Measurements from ENCODE around the gene SIAH1.

The SIAH1 gene

DNA sequence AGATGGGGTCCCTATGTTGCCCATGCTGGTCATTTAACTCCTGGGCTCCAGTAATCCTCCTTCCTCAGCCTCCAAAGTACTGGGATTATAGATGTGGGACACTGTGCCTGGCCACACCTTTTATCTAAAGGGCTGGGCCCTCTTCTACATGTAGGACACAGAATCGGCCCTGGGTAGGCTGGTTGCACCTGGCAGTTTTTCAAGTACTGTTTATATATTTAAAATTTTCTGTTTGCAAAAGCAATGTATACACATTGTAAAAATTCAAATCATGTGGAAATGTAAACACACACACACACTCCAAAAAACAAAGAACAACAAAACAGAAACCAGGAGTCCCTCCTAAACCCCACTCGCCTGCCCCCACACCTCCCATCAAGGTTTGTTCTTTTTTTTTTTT is 28.1 kb upstream of the SIAH1 start:
- H3K4me3 ChIP-seq (ENCODE audit: low read length in 2 of 2), result no peak overlapping the region
- no peak overlapping the region for H2BK5ac ChIP-seq (ENCODE audit: low read length)
- H3K9me3 ChIP-seq (replicated peaks in 1 of 2; ENCODE audit: control insufficient read depth in 2 of 2, insufficient read depth in 1 of 2, low read depth in 1 of 2, low read length in 2 of 2), result peaks cover 0 to 5% of the 10 kb centered on the region in 2 donors
- no peak overlapping the region for H3K23ac ChIP-seq (ENCODE audit: low read depth, low read length, poor library complexity)
- no peak overlapping the region for H3K27ac ChIP-seq (replicated peaks; ENCODE audit: low read length)
- H3K9ac ChIP-seq (ENCODE audit: low read depth, low read length, poor library complexity), result no peak overlapping the region
- no peak overlapping the region for H2AK5ac ChIP-seq (ENCODE audit: low read depth, low read length)
- H3K18ac ChIP-seq (ENCODE audit: low read length), result no peak overlapping the region
- H2BK12ac ChIP-seq (ENCODE audit: low read length), result no peak overlapping the region
- no peak overlapping the region for H2BK15ac ChIP-seq (ENCODE audit: low read length)
- no peak for DNase-seq (ENCODE audit: low spot score)
- WGBS, 2 donors (ENCODE audit: extremely low coverage in 2 of 2, insufficient read length in 2 of 2, insufficient replicate concordance in 1 of 2), result no CpG with 5 or more reads among the region's 2 CpGs
- no peaks in the 10 kb centered on the region for H3K4me1 ChIP-seq (ENCODE audit: control insufficient read depth in 2 of 2, insufficient read depth in 1 of 2, low read depth in 1 of 2, low read length in 2 of 2)
- no peak overlapping the region for H3K14ac ChIP-seq (ENCODE audit: low read length)
- no peak overlapping the region for H2BK120ac ChIP-seq (ENCODE audit: low read depth, low read length)
- H3K4me2 ChIP-seq (ENCODE audit: insufficient read depth, low read length, poor library complexity, severe bottlenecking), result no peak overlapping the region
- no peak overlapping the region for H4K8ac ChIP-seq (ENCODE audit: low read depth, low read length)
- no peaks in the 10 kb centered on the region for H3K36me3 ChIP-seq (replicated peaks in 1 of 2; ENCODE audit: control insufficient read depth in 2 of 2, insufficient read depth in 2 of 2, low read length in 2 of 2)
- no peak overlapping the region for H4K91ac ChIP-seq (ENCODE audit: low read depth, low read length, poor library complexity)
- H3K27me3 ChIP-seq (ENCODE audit: control insufficient read depth in 3 of 3, insufficient read depth in 3 of 3, low read depth in 1 of 3, low read length in 3 of 3), result peaks cover 0 to 4% (median 0%) of the 10 kb centered on the region in 3 experiments
- no peak overlapping the region for H3K4ac ChIP-seq (ENCODE audit: low read length)
- no peak overlapping the region for H2AFZ ChIP-seq (ENCODE audit: low read length)
- H3K79me1 ChIP-seq (ENCODE audit: low read depth, low read length), result no peaks in the 10 kb centered on the region

GRCh38 chr16:48409839-48410632 is 24.8 kb upstream of the SIAH1 start:
- no peak overlapping the region for H2AK5ac ChIP-seq (ENCODE audit: low read depth, low read length)
- no peak overlapping the region for H3K4me2 ChIP-seq (ENCODE audit: insufficient read depth, low read length, poor library complexity, severe bottlenecking)
- no peak overlapping the region for H3K9ac ChIP-seq (ENCODE audit: low read depth, low read length, poor library complexity)
- no peak overlapping the region for H3K4me3 ChIP-seq (ENCODE audit: low read length in 2 of 2)
- no peaks in the 10 kb centered on the region for H3K36me3 ChIP-seq (replicated peaks in 1 of 2; ENCODE audit: control insufficient read depth in 2 of 2, insufficient read depth in 2 of 2, low read length in 2 of 2)
- H2BK15ac ChIP-seq (ENCODE audit: low read length), result no peak overlapping the region
- H2BK120ac ChIP-seq (ENCODE audit: low read depth, low read length), result no peak overlapping the region
- H2BK12ac ChIP-seq (ENCODE audit: low read length), result no peak overlapping the region
- no CpG with 5 or more reads among the region's 12 CpGs for WGBS, 2 donors (ENCODE audit: extremely low coverage in 2 of 2, insufficient read length in 2 of 2, insufficient replicate concordance in 1 of 2)
- DNase-seq (ENCODE audit: low spot score), result no peak
- no peak overlapping the region for H2BK5ac ChIP-seq (ENCODE audit: low read length)
- no peak overlapping the region for H3K14ac ChIP-seq (ENCODE audit: low read length)
- H3K23ac ChIP-seq (ENCODE audit: low read depth, low read length, poor library complexity), result no peak overlapping the region
- no peak overlapping the region for H4K8ac ChIP-seq (ENCODE audit: low read depth, low read length)
- H3K79me1 ChIP-seq (ENCODE audit: low read depth, low read length), result no peaks in the 10 kb centered on the region
- peaks cover 0 to 4% (median 0%) of the 10 kb centered on the region in 3 experiments for H3K27me3 ChIP-seq (ENCODE audit: control insufficient read depth in 3 of 3, insufficient read depth in 3 of 3, low read depth in 1 of 3, low read length in 3 of 3)
- no peak overlapping the region for H4K91ac ChIP-seq (ENCODE audit: low read depth, low read length, poor library complexity)
- H3K4ac ChIP-seq (ENCODE audit: low read length), result no peak overlapping the region
- H3K9me3 ChIP-seq (replicated peaks in 1 of 2; ENCODE audit: control insufficient read depth in 2 of 2, insufficient read depth in 1 of 2, low read depth in 1 of 2, low read length in 2 of 2), result no peaks in the 10 kb centered on the region
- no peak overlapping the region for H3K18ac ChIP-seq (ENCODE audit: low read length)
- H3K27ac ChIP-seq (replicated peaks; ENCODE audit: low read length), result no peak overlapping the region
- H2AFZ ChIP-seq (ENCODE audit: low read length), result no peak overlapping the region
- H3K4me1 ChIP-seq (ENCODE audit: control insufficient read depth in 2 of 2, insufficient read depth in 1 of 2, low read depth in 1 of 2, low read length in 2 of 2), result no peaks in the 10 kb centered on the region

GRCh38 chr16:48408688-48409087 is 23.5 kb upstream of the SIAH1 start:
- H3K4me3 ChIP-seq (ENCODE audit: low read length in 2 of 2), result no peak overlapping the region
- no peak overlapping the region for H3K14ac ChIP-seq (ENCODE audit: low read length)
- no peak overlapping the region for H2BK5ac ChIP-seq (ENCODE audit: low read length)
- H3K4me2 ChIP-seq (ENCODE audit: insufficient read depth, low read length, poor library complexity, severe bottlenecking), result no peak overlapping the region
- H3K9me3 ChIP-seq (replicated peaks in 1 of 2; ENCODE audit: control insufficient read depth in 2 of 2, insufficient read depth in 1 of 2, low read depth in 1 of 2, low read length in 2 of 2), result no peaks in the 10 kb centered on the region
- H3K9ac ChIP-seq (ENCODE audit: low read depth, low read length, poor library complexity), result no peak overlapping the region
- H4K91ac ChIP-seq (ENCODE audit: low read depth, low read length, poor library complexity), result no peak overlapping the region
- peaks cover 0 to 4% (median 0%) of the 10 kb centered on the region in 3 experiments for H3K27me3 ChIP-seq (ENCODE audit: control insufficient read depth in 3 of 3, insufficient read depth in 3 of 3, low read depth in 1 of 3, low read length in 3 of 3)
- no peaks in the 10 kb centered on the region for H3K4me1 ChIP-seq (ENCODE audit: control insufficient read depth in 2 of 2, insufficient read depth in 1 of 2, low read depth in 1 of 2, low read length in 2 of 2)
- no peak overlapping the region for H3K4ac ChIP-seq (ENCODE audit: low read length)
- H3K27ac ChIP-seq (replicated peaks; ENCODE audit: low read length), result no peak overlapping the region
- H4K8ac ChIP-seq (ENCODE audit: low read depth, low read length), result no peak overlapping the region
- H2BK15ac ChIP-seq (ENCODE audit: low read length), result no peak overlapping the region
- no peak overlapping the region for H3K18ac ChIP-seq (ENCODE audit: low read length)
- no peaks in the 10 kb centered on the region for H3K36me3 ChIP-seq (replicated peaks in 1 of 2; ENCODE audit: control insufficient read depth in 2 of 2, insufficient read depth in 2 of 2, low read length in 2 of 2)
- H2AK5ac ChIP-seq (ENCODE audit: low read depth, low read length), result no peak overlapping the region
- no peak overlapping the region for H3K23ac ChIP-seq (ENCODE audit: low read depth, low read length, poor library complexity)
- H2AFZ ChIP-seq (ENCODE audit: low read length), result no peak overlapping the region
- no peak for DNase-seq (ENCODE audit: low spot score)
- H3K79me1 ChIP-seq (ENCODE audit: low read depth, low read length), result no peaks in the 10 kb centered on the region
- WGBS, 2 donors (ENCODE audit: extremely low coverage in 2 of 2, insufficient read length in 2 of 2, insufficient replicate concordance in 1 of 2), result no CpG with 5 or more reads among the region's 7 CpGs
- H2BK120ac ChIP-seq (ENCODE audit: low read depth, low read length), result no peak overlapping the region
- no peak overlapping the region for H2BK12ac ChIP-seq (ENCODE audit: low read length)

DNA sequence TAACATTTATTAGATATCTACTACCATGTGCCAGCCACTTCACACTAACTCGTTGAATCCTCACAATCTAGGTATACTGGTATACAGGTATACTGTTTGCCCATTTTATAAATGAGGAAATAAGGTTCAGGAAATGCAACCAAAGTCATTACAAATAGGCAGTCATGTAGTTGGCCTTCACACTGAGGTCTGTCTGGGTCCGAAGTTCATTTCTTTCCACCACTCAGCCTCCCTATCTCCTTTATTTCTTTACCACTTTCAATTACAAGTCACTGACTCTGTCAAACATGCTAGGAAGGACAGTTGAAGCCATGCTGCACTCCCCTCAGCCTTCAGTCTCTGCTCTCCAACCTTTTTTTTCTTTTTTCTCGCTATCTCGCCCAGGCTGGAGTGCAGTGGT is 20.7 kb upstream of the SIAH1 start:
- H3K36me3 ChIP-seq (replicated peaks in 1 of 2; ENCODE audit: control insufficient read depth in 2 of 2, insufficient read depth in 2 of 2, low read length in 2 of 2), result no peaks in the 10 kb centered on the region
- H2BK12ac ChIP-seq (ENCODE audit: low read length), result no peak overlapping the region
- no peaks in the 10 kb centered on the region for H3K9me3 ChIP-seq (replicated peaks in 1 of 2; ENCODE audit: control insufficient read depth in 2 of 2, insufficient read depth in 1 of 2, low read depth in 1 of 2, low read length in 2 of 2)
- H3K18ac ChIP-seq (ENCODE audit: low read length), result no peak overlapping the region
- H2BK5ac ChIP-seq (ENCODE audit: low read length), result no peak overlapping the region
- H3K4me2 ChIP-seq (ENCODE audit: insufficient read depth, low read length, poor library complexity, severe bottlenecking), result no peak overlapping the region
- no peak overlapping the region for H3K27ac ChIP-seq (replicated peaks; ENCODE audit: low read length)
- H4K8ac ChIP-seq (ENCODE audit: low read depth, low read length), result no peak overlapping the region
- no peak overlapping the region for H3K14ac ChIP-seq (ENCODE audit: low read length)
- no peak overlapping the region for H3K23ac ChIP-seq (ENCODE audit: low read depth, low read length, poor library complexity)
- H3K79me1 ChIP-seq (ENCODE audit: low read depth, low read length), result no peaks in the 10 kb centered on the region
- no peak overlapping the region for H2BK15ac ChIP-seq (ENCODE audit: low read length)
- no CpG with 5 or more reads among the region's 4 CpGs for WGBS, 2 donors (ENCODE audit: extremely low coverage in 2 of 2, insufficient read length in 2 of 2, insufficient replicate concordance in 1 of 2)
- no peak overlapping the region for H2BK120ac ChIP-seq (ENCODE audit: low read depth, low read length)
- no peak overlapping the region for H3K9ac ChIP-seq (ENCODE audit: low read depth, low read length, poor library complexity)
- no peaks in the 10 kb centered on the region for H3K4me1 ChIP-seq (ENCODE audit: control insufficient read depth in 2 of 2, insufficient read depth in 1 of 2, low read depth in 1 of 2, low read length in 2 of 2)
- H3K4ac ChIP-seq (ENCODE audit: low read length), result no peak overlapping the region
- H2AFZ ChIP-seq (ENCODE audit: low read length), result no peak overlapping the region
- H2AK5ac ChIP-seq (ENCODE audit: low read depth, low read length), result no peak overlapping the region
- H3K27me3 ChIP-seq (ENCODE audit: control insufficient read depth in 3 of 3, insufficient read depth in 3 of 3, low read depth in 1 of 3, low read length in 3 of 3), result peaks cover 0 to 4% (median 0%) of the 10 kb centered on the region in 3 experiments
- H4K91ac ChIP-seq (ENCODE audit: low read depth, low read length, poor library complexity), result no peak overlapping the region
- no peak overlapping the region for H3K4me3 ChIP-seq (ENCODE audit: low read length in 2 of 2)
- DNase-seq (ENCODE audit: low spot score), result no peak
